SK-N-SH treated with all-trans-retinoic acid at 6 μM for 48 hours (cell line): Measurements from ENCODE around the gene UBXN6.

ENCODE experiments used
- BACH2 ChIP-seq: fragments of 250-450 bp; sonication (Bioruptor Pico); IDR thresholded peaks from 2 replicates; pipeline ENCODE4 v1.9.0; 2021; ENCODE audit warnings: mild to moderate bottlenecking, borderline replicate concordance
- CSDC2 ChIP-seq: fragments of 250-450 bp; sonication (Bioruptor Pico); IDR thresholded peaks from 2 replicates; pipeline ENCODE4 v1.5.0; 2020; ENCODE audit warnings: mild to moderate bottlenecking, moderate library complexity
- SNAI2 ChIP-seq: fragments of 250-450 bp; sonication (Bioruptor Pico); IDR thresholded peaks from 2 replicates; pipeline ENCODE4 v1.5.0; 2020; ENCODE audit warnings: mild to moderate bottlenecking, moderate library complexity
- ZFP3 ChIP-seq: fragments of 250-450 bp; sonication (Bioruptor Pico); IDR thresholded peaks from 2 replicates; pipeline ENCODE4 v1.5.0; 2020; ENCODE audit warnings: mild to moderate bottlenecking, moderate library complexity
- ZFP30 ChIP-seq: fragments of 450-650 bp; formaldehyde crosslinking; IDR thresholded peaks from 2 replicates; pipeline ENCODE4 v1.5.0; 2022; ENCODE audit warnings: mild to moderate bottlenecking, moderate library complexity
- TF ChIP-seq, protein P1 (sequence below): fragments of 250-450 bp; sonication (Bioruptor Pico); IDR thresholded peaks from 2 replicates; pipeline ENCODE4 v1.5.1; 2021; ENCODE audit warnings: mild to moderate bottlenecking, moderate library complexity
- TF ChIP-seq, protein P2 (sequence below): fragments of 250-450 bp; sonication (Bioruptor Pico); IDR thresholded peaks from 2 replicates; pipeline ENCODE4 v1.8.0; 2020; ENCODE audit warnings: mild to moderate bottlenecking, moderate library complexity, borderline replicate concordance

DNA sequence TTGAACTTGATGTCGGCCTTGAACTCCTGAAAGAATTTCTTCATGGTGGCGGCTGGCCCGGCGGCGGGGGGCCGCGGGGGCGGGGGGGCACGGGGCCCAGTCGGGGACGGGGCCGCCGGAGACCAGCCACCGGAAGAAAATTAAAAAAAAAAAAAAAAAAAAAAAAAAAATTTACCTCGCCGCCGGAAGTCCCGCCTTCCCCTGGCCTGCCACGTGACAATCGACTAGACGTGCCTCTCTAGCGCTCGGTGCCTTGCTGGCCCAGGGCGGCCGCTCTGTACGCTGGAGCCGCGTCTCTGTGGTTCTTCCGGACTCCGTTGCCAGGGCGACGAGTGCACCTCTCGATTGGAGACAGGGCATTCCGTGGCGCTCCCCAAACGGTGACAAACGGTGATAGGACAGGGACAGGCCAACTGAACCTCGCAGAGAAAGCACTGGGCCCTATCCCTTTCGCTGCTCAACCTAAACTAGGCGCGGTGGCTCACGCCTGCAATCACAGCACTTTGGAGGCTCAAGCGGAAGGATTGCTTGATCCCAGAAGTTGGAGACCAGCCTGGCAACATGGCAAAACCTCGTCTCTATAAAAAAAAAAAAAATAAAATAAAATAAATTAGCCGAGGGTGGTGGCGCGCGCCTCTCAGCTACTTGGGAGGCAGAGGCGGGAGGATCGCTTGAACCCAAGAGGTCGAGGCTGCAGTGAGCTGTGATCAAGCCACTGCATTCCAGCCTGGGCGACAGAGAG is at the start of gene UBXN6:
- TF ChIP-seq SNAI2 (no peak), ZFP3 (CRISPR knock-in tag) (no peak), BACH2 (CRISPR knock-in tag) (no peak), ZFP30 (CRISPR knock-in tag) (no peak), CSDC2 (CRISPR knock-in tag) (no peak)
- TF ChIP-seq, protein P1, sequence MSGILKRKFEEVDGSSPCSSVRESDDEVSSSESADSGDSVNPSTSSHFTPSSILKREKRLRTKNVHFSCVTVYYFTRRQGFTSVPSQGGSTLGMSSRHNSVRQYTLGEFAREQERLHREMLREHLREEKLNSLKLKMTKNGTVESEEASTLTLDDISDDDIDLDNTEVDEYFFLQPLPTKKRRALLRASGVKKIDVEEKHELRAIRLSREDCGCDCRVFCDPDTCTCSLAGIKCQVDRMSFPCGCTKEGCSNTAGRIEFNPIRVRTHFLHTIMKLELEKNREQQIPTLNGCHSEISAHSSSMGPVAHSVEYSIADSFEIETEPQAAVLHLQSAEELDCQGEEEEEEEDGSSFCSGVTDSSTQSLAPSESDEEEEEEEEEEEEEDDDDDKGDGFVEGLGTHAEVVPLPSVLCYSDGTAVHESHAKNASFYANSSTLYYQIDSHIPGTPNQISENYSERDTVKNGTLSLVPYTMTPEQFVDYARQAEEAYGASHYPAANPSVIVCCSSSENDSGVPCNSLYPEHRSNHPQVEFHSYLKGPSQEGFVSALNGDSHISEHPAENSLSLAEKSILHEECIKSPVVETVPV (CRISPR knock-in tag): no peak
- TF ChIP-seq, protein P2, sequence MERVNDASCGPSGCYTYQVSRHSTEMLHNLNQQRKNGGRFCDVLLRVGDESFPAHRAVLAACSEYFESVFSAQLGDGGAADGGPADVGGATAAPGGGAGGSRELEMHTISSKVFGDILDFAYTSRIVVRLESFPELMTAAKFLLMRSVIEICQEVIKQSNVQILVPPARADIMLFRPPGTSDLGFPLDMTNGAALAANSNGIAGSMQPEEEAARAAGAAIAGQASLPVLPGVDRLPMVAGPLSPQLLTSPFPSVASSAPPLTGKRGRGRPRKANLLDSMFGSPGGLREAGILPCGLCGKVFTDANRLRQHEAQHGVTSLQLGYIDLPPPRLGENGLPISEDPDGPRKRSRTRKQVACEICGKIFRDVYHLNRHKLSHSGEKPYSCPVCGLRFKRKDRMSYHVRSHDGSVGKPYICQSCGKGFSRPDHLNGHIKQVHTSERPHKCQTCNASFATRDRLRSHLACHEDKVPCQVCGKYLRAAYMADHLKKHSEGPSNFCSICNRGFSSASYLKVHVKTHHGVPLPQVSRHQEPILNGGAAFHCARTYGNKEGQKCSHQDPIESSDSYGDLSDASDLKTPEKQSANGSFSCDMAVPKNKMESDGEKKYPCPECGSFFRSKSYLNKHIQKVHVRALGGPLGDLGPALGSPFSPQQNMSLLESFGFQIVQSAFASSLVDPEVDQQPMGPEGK (CRISPR knock-in tag): no peak
